OCI-LY1 (cell line): ENCODE data around the gene FAU.

Experiments used
- H2AFZ ChIP-seq: fragments of 200-600 bp; sonication (generic), shearing (Covaris generic); 2 replicates; pipeline ENCODE4 v1.6.0; 2014; ENCODE audit warnings: antibody characterized with exemption, mild to moderate bottlenecking, low read length
- H3F3A ChIP-seq: fragments of 200-600 bp; sonication (generic), shearing (Covaris generic); 2 replicates; pipeline ENCODE4 v1.6.0; 2014; ENCODE audit warnings: mild to moderate bottlenecking, antibody characterized with exemption, low read length, moderate library complexity; ENCODE audit not compliant: insufficient read depth
- H3K27ac ChIP-seq: fragments of 200-600 bp; sonication (generic); 2 replicates; pipeline ENCODE4 v1.5.1; 2014; ENCODE audit warnings: low read length, mixed run types, mild to moderate bottlenecking, low read depth; ENCODE audit not compliant: poor library complexity, severe bottlenecking
- H3K27me3 ChIP-seq: fragments of 200-600 bp; sonication (generic); 2 replicates; pipeline ENCODE4 v1.6.0; 2014; ENCODE audit warnings: antibody characterized with exemption, mild to moderate bottlenecking, low read length, moderate library complexity; ENCODE audit not compliant: insufficient read depth
- H3K36me3 ChIP-seq: fragments of 200-600 bp; sonication (generic); 2 replicates; pipeline ENCODE4 v1.6.1; 2014; ENCODE audit warnings: mild to moderate bottlenecking, antibody characterized with exemption, low read length, moderate library complexity, mixed read lengths; ENCODE audit not compliant: insufficient read depth
- H3K4me1 ChIP-seq: fragments of 200-600 bp; sonication (generic); 2 replicates; pipeline ENCODE4 v1.5.1; 2014; ENCODE audit warnings: mild to moderate bottlenecking, low read length, moderate library complexity; ENCODE audit not compliant: insufficient read depth, severe bottlenecking
- H3K4me2 ChIP-seq: fragments of 200-600 bp; sonication (generic), shearing (Covaris generic); 2 replicates; pipeline ENCODE4 v1.6.1; 2014; ENCODE audit warnings: low read length
- H3K4me3 ChIP-seq: fragments of 200-600 bp; sonication (generic); 2 replicates; pipeline ENCODE4 v1.5.1; 2014; ENCODE audit warnings: low read length, low read depth, mild to moderate bottlenecking, mixed read lengths; ENCODE audit not compliant: poor library complexity, severe bottlenecking
- H3K79me2 ChIP-seq: fragments of 200-600 bp; shearing (Covaris generic); 2 replicates; pipeline ENCODE4 v1.6.1; 2016; ENCODE audit warnings: mixed run types, low read length, mixed read lengths; ENCODE audit not compliant: insufficient read depth
- H3K9ac ChIP-seq: fragments of 200-600 bp; sonication (generic), shearing (Covaris generic); 2 replicates; pipeline ENCODE4 v1.6.1; 2014; ENCODE audit warnings: mild to moderate bottlenecking, low read length, mixed read lengths
- H3K9me2 ChIP-seq: fragments of 200-600 bp; sonication (generic), shearing (Covaris generic); 2 replicates; pipeline ENCODE4 v1.6.1; 2014; ENCODE audit warnings: low read depth, mild to moderate bottlenecking, low read length, mixed read lengths
- H3K9me3 ChIP-seq: fragments of 200-600 bp; shearing (Covaris generic); 2 replicates; pipeline ENCODE4 v1.6.1; 2014; ENCODE audit warnings: low read length, mixed read lengths
- H4K20me1 ChIP-seq: fragments of 200-600 bp; sonication (generic), shearing (Covaris generic); 2 replicates; pipeline ENCODE4 v1.6.0; 2016; ENCODE audit warnings: mild to moderate bottlenecking, low read length; ENCODE audit not compliant: insufficient read depth
- CTCF ChIP-seq: fragments of 200-600 bp; sonication (generic), shearing (Covaris generic); IDR thresholded peaks from 2 replicates; pipeline ENCODE4 v1.5.1; 2017; ENCODE audit warnings: mild to moderate bottlenecking, antibody characterized with exemption, low read length, moderate library complexity, mixed read lengths
- EZH2 ChIP-seq: fragments of 200-600 bp; sonication (generic), shearing (Covaris generic); IDR thresholded peaks from 2 replicates; pipeline ENCODE4 v1.8.0; 2017; ENCODE audit warnings: borderline replicate concordance, mixed run types, mild to moderate bottlenecking, antibody characterized with exemption, low read length, moderate library complexity, mixed read lengths

The FAU gene

GRCh38 chr11:65085446-65085845 lies 36.5 kb downstream of the FAU start:
- Histone ChIP-seq H3K4me2 (no peak overlapping the region), H2AFZ (no peak overlapping the region), H3K4me3 (no peak overlapping the region), H3K9me2 (no peaks in the 10 kb centered on the region), H3K27me3 (no peaks in the 10 kb centered on the region), H3K27ac (no peak overlapping the region), H3K79me2 (peaks cover 18% of the 10 kb centered on the region), H3F3A (no peaks in the 10 kb centered on the region), H3K9ac (no peak overlapping the region; the same call in 1 of the 2 replicates), H3K4me1 (peaks cover 43% of the 10 kb centered on the region), H3K36me3 (peaks cover 58% of the 10 kb centered on the region), H3K9me3 (no peaks in the 10 kb centered on the region), H4K20me1 (no peaks in the 10 kb centered on the region)
- TF ChIP-seq EZH2 (no peak), CTCF (no peak)

- Histone ChIP-seq H4K20me1 (no peaks in the 10 kb centered on the region), H2AFZ (no peak overlapping the region), H3K9me3 (no peaks in the 10 kb centered on the region), H3K9ac (peak overlapping the region; percentile 98), H3K36me3 (peaks cover 63% of the 10 kb centered on the region), H3K4me2 (peak overlapping the region; percentile 98), H3K79me2 (peaks cover 18% of the 10 kb centered on the region), H3K4me3 (peak overlapping the region; percentile 97), H3K9me2 (no peaks in the 10 kb centered on the region), H3K27me3 (no peaks in the 10 kb centered on the region), H3K27ac (peak overlapping the region; percentile 51), H3K4me1 (peaks cover 38% of the 10 kb centered on the region), H3F3A (no peaks in the 10 kb centered on the region)
- no peak for TF ChIP-seq CTCF
- no peak for TF ChIP-seq EZH2
Observed at GRCh38 chr11:65084598-65085375, 37.1 kb downstream of the FAU start.

GRCh38 chr11:65083834-65084597 lies 37.9 kb downstream of the FAU start, which contains the start of the genes CDCA5 and ZFPL1:
Gene CDCA5 (minus strand): TSS chr11:65084040. CDS start chr11:65083978, 62 bp downstream.
Gene ZFPL1 (plus strand): TSS chr11:65084222. CDS start chr11:65084699, 477 bp downstream.
- no peaks in the 10 kb centered on the region for H4K20me1 ChIP-seq
- peak within 1 kb of the TSS; percentile 98 for H3K9ac ChIP-seq
- no peaks in the 10 kb centered on the region for H3K27me3 ChIP-seq
- H3F3A ChIP-seq, result no peaks in the 10 kb centered on the region
- H3K9me3 ChIP-seq, result no peaks in the 10 kb centered on the region
- TF ChIP-seq CTCF, result no peak
- H3K4me2 ChIP-seq, result peak within 1 kb of the TSS; percentile 98
- H3K4me1 ChIP-seq, result peaks cover 42% of the 10 kb centered on the region
- peaks cover 68% of the 10 kb centered on the region for H3K36me3 ChIP-seq
- H2AFZ ChIP-seq, result no peak within 1 kb of the TSS
- H3K9me2 ChIP-seq, result no peaks in the 10 kb centered on the region
- peak within 1 kb of the TSS; percentile 97 for H3K4me3 ChIP-seq
- peaks cover 18% of the 10 kb centered on the region for H3K79me2 ChIP-seq
- H3K27ac ChIP-seq, result peak within 1 kb of the TSS; percentile 62
